Measurements from ENCODE around the gene SLC38A3. TPM values are rescaled to one million over a fixed set of nuclear protein-coding genes. Genes with fewer than 3 reads are reported as not detected.
A peak's percentile ranks its signal among the peaks of the same experiment; 100 is the strongest.

SLC38A3 gene
- total and polyA plus RNA-seq, 9 of the 15 experiments (the other 6 are each of a cell fraction or from before 2014, with no cell fraction given) = 0.09 to 0.38 (median 0.16) TPM; not detected in 6

GRCh38 chr3:50235716-50236483 lies 30.8 kb downstream of the SLC38A3 start, which contains the start of gene GNAI2 (continued):
- no peak for TF ChIP-seq ZBTB11 (CRISPR knock-in tag; IDR thresholded peaks at IDR 0.05)
- TF ChIP-seq CBX2 (IDR thresholded peaks at IDR 0.05; ENCODE audit: insufficient read depth, low read length, poor library complexity, severe bottlenecking) = no peak
- TF ChIP-seq ZNF511 (CRISPR knock-in tag; IDR thresholded peaks at IDR 0.05) = no peak
- TF ChIP-seq GATA2 (CRISPR knock-in tag; IDR thresholded peaks at IDR 0.05) = no peak
- no peak for TF ChIP-seq HINFP (tag; conservative IDR thresholded peaks at IDR 0.05; ENCODE audit: low read depth)
- TF ChIP-seq ZNF444 (CRISPR knock-in tag; IDR thresholded peaks at IDR 0.05) = no peak
- TF ChIP-seq ZNF143 (CRISPR knock-in tag; IDR thresholded peaks at IDR 0.05) = no peak
- TF ChIP-seq KAT8 (IDR thresholded peaks at IDR 0.05; ENCODE audit: low read depth) = no peak
- no peak for TF ChIP-seq ILK (tag; IDR thresholded peaks at IDR 0.05; ENCODE audit: borderline replicate concordance, low read depth)
- no peak for TF ChIP-seq TCF3 (CRISPR knock-in tag; IDR thresholded peaks at IDR 0.05)
- TF ChIP-seq BCOR (IDR thresholded peaks at IDR 0.05) = no peak
- no peak for TF ChIP-seq ZNF717 (CRISPR knock-in tag; IDR thresholded peaks at IDR 0.05)
- TF ChIP-seq KDM2B (CRISPR knock-in tag; IDR thresholded peaks at IDR 0.05) = no peak
- TF ChIP-seq HLTF (IDR thresholded peaks at IDR 0.05) = no peak
- TF ChIP-seq ZHX1 (conservative IDR thresholded peaks at IDR 0.05; ENCODE audit: low read length) = no peak
- peak; percentile 32 for TF ChIP-seq CCNT2 (IDR thresholded peaks at IDR 0.05; ENCODE audit: borderline replicate concordance, extremely low read depth, insufficient read length, low read depth, low read length)
- no peak for TF ChIP-seq ZNF384 (IDR thresholded peaks at IDR 0.05; ENCODE audit: low read depth, low read length)
- TF ChIP-seq FOXA1 (IDR thresholded peaks at IDR 0.05; ENCODE audit: borderline replicate concordance) = no peak
- no peak for TF ChIP-seq STAT5A (IDR thresholded peaks at IDR 0.05; ENCODE audit: borderline replicate concordance, low read length)
- TF ChIP-seq MAZ (CRISPR knock-in tag; conservative IDR thresholded peaks at IDR 0.05 in 1 of 2, IDR thresholded peaks at IDR 0.05 in 1 of 2) = peak; percentile 64 to 67

All from K562 (cell line).